NCI-H1092 (cell line): ENCODE data around the gene CSTPP1.

ENCODE experiments used
- DNase-seq: peaks from one replicate; lab custom pipeline; 2025; lab: John Stamatoyannopoulos, UW

Gene CSTPP1

GRCh38 chr11:46936138-46937110 lies at the start of gene CSTPP1:
Gene CSTPP1, plus strand, starts transcription at chr11:46936761. Its CDS starts 45 bp downstream, at chr11:46936806.
- DNase-seq, result peak; percentile 95

- no peak for DNase-seq
These were observed 47.9 kb upstream of the CSTPP1 start for GRCh38 chr11:46888636-46889035.

- no peak for DNase-seq
These were observed 47.3 kb upstream of the CSTPP1 start for GRCh38 chr11:46889251-46889650.

GRCh38 chr11:46889689-46890475 lies 46.7 kb upstream of the CSTPP1 start:
- peak; percentile 79 for DNase-seq

GRCh38 chr11:46890665-46891064 lies 45.9 kb upstream of the CSTPP1 start:
- DNase-seq, result no peak

- no peak for DNase-seq
These were observed 44.5 kb upstream of the CSTPP1 start for GRCh38 chr11:46892109-46892508.

- DNase-seq, result no peak
These were observed 43.7 kb upstream of the CSTPP1 start for GRCh38 chr11:46892838-46893237.

DNA sequence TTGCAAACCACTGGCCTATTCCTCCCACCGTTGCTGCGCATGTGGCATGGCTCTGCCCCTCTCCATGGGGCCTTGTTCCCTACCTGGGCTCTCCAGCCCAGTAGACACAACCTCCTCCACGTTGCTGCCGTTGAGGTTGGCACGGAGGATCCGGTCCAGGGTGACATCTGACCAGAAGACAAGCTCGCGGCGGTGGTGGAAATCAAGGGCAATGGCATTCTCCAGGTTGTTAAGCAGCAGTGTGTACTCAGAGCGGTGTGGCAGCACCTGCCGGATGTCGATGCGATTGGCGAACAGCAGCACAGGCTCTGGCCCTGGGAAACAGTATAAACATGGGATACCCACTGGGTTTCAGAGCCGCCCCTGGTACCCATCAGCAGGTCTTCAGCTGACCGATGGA lies 42.1 kb upstream of the CSTPP1 start:
- DNase-seq, result peak; percentile 74

DNA sequence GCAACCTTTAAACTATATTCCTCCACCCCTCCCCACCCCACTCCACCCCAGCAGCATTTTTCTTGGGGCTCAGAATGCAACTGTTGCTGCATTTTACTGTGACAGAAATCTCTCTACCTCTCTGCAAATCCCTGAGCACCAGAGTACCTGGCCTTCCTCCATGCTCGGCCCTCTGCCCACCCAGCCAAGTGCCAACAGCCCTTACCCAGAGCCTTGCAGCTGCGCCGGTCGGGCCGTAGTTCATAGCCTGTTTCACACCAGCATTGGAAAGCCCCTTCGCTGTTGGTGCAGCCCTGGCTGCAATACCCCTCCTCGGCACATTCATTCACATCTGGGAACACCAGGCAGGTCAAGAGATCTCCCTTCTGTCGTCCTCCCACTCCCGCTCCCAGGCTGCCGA lies 41.6 kb upstream of the CSTPP1 start:
- peak; percentile 25 for DNase-seq

GRCh38 chr11:46895821-46896220 lies 40.7 kb upstream of the CSTPP1 start:
- DNase-seq, result peak; percentile 76

- peak; percentile 50 for DNase-seq
These were observed 39.7 kb upstream of the CSTPP1 start for GRCh38 chr11:46896719-46897406.

DNA sequence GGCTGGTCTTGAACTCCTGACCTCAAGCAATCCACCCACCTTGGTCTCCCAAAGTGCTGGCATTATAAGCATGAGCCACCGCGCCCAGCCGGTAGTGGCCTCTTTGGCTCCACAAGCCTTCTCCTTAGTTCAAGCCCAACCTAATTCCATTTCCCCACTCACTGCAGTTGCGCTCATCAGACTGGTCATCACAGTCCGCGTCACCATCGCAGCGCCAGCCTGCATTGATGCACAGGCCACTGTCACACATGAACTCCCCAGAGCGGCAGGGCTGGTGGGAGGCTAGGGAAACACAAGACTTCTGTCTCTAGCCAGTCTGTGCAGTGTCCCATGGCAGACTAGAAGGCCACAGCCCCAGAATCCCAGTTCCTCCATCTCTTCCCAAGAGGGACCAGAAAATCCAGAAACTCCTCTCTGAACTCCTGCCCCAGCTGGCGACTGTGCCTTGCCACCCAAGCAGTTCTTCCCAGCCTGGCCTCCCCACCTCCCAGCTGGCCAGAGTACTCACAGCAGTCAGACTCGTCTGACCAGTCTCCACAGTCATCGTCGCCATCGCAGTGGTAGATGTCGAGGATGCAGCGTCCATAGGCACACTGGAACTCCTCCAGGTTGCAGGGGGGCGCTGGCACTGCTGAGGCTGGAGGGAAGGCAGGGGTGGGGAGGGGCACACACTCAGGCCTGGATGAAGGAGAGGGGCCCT lies 38.0 kb upstream of the CSTPP1 start:
- DNase-seq, result no peak

DNA sequence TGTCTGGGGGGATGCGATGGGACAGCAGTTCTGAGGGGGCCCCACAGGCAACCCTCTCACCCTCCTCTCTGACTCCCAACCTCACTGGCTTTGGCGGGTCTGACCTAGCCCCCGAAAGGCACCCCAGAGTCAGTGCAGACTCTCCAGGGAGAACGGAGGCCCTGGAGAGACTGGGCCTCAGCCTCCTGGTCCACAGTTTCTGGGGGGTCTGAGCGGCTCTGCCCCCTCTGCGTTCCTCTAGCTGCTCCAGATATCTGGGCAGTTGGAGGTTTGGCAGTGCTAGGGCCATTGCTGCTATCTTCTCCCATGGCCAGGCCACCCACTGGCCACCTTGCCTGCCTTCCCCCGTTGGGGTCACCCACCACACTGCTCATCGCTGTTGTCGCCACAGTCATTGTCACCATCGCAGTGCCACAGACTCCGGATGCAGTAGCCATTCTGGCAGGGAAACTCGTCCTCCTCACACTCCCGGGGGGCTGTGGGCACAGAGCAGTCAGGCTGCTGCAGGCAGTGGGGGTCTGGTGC lies 37.0 kb upstream of the CSTPP1 start:
- no peak for DNase-seq

DNA sequence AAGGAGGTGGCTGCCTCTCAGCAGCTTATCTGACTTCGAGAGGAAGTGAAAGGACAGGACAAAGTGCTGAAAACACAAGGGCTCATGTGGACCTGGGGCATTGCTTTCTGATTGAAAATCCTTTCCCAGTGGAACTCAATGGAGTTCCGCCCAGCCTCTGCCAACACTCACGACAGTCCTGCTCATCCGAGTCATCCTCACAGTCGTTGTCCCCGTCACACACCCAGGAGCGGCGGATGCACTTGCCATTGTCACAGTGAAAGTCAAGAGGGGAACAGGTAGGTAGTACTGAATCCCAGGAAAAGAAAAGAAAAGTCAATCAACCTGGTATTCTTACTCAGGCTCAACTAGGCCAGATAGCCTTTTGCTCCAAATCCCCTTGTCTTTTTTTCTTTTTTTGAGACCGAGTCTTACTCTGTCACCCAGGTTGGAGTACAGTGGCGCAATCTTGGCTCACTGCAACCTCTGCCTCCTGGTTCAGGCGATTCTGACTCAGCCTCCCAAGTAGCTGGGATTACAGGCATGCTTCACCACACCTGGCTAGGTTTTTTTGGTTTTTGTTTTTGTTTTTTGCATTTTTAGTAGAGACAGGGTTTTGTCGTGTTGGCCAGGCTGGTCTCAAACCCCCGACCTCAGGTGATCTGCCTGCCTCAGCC lies 36.3 kb upstream of the CSTPP1 start:
- no peak for DNase-seq

- DNase-seq, result no peak
These were observed 35.4 kb upstream of the CSTPP1 start for GRCh38 chr11:46901156-46901555.

- DNase-seq, result no peak
These were observed 33.9 kb upstream of the CSTPP1 start for GRCh38 chr11:46902694-46903093.

- peak; percentile 68 for DNase-seq
These were observed 32.7 kb upstream of the CSTPP1 start for GRCh38 chr11:46903846-46904245.

GRCh38 chr11:46905806-46906205 lies 30.8 kb upstream of the CSTPP1 start:
- DNase-seq, result no peak

- DNase-seq, result no peak
These were observed 29.9 kb upstream of the CSTPP1 start for GRCh38 chr11:46906609-46907041.

GRCh38 chr11:46907606-46908005 lies 29.0 kb upstream of the CSTPP1 start:
- DNase-seq, result no peak
